Right forelimb (tissue), 1 donor: Measurements from ENCODE around the gene DYRK1B.
"Not testable (repeated sequence)": the region's sequence is repeated elsewhere in the genome, so short reads cannot be mapped to it uniquely, and the experiment has no call there.

Experiments
- DNase-seq: peaks from one replicate; pipeline ENCODE4 v3.0.0-alpha.2; 2018

DYRK1B gene

DNA sequence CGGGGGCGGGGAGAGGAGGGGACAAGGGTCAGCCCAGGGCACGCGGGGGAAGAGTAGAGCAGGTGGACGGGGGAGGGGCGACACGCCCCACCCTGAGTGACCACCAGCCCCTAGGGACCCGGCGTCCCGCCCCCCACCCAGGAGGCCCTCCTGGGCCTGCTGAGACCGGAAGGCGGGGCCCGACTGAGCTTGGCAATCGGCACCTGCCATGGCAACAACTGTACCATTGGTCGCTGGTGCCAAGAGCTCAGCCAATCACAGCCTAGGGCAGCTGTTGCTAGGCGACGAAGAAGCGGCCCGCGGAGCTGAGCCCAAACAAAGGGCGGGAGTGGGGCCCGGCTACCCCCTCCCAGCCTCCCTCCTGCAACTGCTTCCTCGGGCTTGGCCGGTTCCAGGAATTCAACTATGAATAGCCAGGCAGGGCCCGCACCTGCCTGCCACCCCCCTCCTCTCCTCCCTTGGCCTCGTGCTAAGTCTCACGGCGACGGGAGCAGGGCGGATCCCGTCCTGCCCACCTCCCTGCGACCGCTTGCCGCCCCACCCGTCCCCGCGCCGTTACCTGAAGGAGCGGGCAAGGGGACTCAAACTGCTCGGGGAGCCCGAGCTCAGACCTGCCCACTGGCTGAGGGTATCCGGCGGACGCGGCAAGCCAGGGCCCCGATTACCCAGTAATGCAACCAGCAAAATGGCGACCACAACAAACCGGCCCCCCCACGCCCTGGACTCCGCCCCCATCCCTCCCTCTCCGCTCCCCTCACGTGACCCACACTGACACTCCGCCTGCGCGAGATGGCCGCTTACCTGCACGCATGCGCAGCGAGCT is at the start of gene DYRK1B:
DYRK1B (minus strand) TSS at position 699 of the 823 bp plus-strand sequence. CDS start 2,295 bp downstream, outside the sequence.
- peak; percentile 99 for DNase-seq

- not testable (repeated sequence) for DNase-seq
These were observed 48.7 kb upstream of the DYRK1B start for GRCh38 chr19:39882645-39883044.

DNA sequence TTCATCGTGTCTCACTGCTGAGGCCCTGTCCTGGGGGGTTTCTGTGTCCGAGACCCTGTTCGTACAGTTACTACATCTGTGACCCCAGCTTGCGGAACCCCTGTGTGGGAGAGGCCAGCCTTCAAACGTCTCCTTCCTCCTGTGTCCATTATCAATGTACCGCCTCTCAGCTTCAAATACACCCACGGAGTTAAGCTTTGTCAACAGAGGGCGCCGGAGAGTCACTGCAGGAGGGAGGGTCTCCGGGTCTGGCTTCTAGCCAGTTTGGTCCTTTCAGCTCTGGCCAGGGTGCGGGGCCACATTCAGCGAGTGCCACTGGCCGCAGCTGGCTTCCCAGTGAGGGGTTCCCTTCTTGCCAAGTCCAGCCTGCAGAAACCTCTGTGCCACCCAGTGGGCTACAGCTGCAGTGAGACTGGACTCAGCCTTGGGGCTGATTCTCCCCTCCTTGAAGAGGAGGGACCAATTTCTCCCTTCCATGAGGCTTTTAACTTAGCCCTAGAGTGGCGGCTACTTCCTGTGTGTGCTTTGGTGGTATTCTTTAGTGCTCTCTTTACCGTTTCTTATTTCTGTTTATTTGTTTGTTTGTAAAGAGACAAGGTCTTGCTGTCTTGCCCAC is 47.6 kb upstream of the DYRK1B start:
- DNase-seq: not testable (repeated sequence)

GRCh38 chr19:39880241-39880640 is 46.3 kb upstream of the DYRK1B start:
- DNase-seq: not testable (repeated sequence)

GRCh38 chr19:39879796-39880195 is 45.8 kb upstream of the DYRK1B start:
- DNase-seq: not testable (repeated sequence)

DNA sequence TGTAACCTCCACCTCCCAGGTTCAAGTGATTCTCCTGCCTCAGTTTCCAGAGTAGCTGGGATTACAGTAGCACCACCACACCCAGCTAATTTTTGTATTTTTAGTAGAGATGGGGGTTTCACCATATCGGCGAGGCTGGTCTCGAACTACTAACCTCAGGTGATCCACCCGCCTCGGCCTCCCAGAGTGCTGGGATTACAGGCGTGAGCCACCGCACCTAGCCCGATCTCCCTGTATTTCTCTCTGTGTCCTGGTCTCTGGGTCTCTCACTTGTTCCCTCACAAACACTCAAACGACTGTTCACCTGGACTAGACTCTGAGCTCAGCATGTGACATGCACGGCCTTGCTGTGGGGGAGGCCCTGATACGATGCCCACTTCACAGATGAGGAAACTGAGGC is 44.9 kb upstream of the DYRK1B start:
- DNase-seq: not testable (repeated sequence)

- DNase-seq: no peak
These were observed 44.4 kb upstream of the DYRK1B start for GRCh38 chr19:39878398-39878797.

- not testable (repeated sequence) for DNase-seq
These were observed 44.0 kb upstream of the DYRK1B start for GRCh38 chr19:39877982-39878381.

DNA sequence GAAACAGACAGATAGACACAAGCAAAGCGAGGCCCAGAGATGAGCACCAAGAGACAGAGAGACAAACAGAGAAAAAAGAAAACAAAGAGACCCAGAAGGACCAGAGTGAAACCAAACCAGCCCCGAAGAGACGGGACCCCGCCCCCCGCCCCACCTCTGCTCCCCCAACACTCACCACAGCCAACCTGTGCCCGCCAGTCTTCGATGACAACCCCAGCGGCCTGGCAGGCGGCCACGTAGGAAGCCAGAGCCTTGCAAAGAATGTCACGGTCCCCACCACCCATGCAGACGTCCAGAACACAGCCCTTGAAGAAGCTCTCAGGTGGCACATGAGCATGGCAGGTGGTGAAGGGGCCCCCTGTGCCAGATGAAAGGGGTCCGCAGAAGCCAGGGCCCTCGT is 43.5 kb upstream of the DYRK1B start:
- DNase-seq: not testable (repeated sequence)

DNA sequence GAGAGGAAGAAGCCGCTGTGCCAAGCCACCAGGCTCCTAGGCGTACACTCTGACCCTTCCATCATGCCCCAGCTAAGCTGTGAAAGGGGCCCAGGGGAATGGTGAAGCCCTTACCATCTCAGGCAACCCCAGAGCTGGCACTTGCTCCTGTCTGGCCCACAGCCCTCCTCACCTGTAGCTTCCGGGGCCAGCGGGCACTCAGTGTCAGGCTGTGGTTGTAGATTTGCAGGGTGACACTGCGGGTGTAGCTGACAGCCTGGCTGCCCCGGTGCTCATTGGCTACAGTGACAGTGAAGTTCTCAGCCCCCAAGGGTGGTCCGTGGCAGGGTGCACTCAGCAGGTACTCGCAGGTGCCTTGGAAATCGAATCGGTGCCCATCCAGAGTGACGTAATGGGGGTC is 42.5 kb upstream of the DYRK1B start:
- DNase-seq: not testable (repeated sequence)

GRCh38 chr19:39875401-39875864 is 41.5 kb upstream of the DYRK1B start:
- not testable (repeated sequence) for DNase-seq

GRCh38 chr19:39874404-39874803 is 40.4 kb upstream of the DYRK1B start:
- no peak for DNase-seq

GRCh38 chr19:39873385-39873784 is 39.4 kb upstream of the DYRK1B start:
- DNase-seq: no peak

DNA sequence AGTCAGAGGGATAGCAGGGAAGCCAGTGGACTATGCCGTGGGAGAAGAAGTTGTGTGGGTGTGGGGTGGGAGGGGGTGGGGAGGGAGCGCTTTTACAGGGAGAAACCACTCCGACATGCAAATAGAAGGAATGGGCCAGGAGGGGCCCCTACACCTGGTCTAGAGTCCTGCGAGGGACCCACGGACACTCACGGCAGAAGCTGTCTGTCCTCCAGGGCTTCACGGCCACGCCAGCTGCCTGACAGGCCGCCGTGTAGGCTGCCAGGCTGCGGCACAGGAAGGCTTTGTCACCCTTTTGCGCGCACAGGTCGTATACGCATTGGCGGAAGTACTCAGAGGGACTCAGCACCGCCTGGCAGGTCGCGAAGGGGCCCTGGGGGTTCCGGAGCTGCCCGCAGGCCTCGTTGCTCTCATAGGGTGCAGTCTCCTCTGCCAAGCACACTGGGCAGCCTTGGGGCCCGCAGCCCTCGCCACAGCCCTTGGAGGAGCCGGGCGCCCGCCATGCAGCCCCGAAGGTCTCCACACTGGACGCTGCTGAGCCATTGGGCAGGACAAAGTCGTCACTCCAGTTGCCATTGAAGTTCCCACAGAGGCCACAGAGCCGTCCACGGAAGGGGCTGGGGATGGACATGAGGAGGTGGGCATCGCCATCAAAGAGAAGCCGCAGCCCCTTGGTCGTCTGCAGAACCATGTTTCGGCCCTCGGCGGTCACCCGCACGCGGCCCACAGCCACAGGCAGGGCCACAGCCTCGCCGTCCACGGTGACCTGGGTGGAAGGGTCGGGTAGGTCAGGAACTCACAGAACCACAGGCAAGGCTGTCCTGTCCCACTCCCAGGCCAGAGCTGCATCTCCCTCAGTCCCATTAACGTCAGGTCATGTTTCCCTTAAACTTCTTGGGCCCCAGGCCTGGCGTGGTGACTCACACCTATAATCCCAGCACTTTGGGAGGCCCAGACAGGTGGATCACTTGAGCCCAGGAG is 38.2 kb upstream of the DYRK1B start:
- DNase-seq: no peak

GRCh38 chr19:39871362-39871761 is 37.4 kb upstream of the DYRK1B start:
- no peak for DNase-seq

DNA sequence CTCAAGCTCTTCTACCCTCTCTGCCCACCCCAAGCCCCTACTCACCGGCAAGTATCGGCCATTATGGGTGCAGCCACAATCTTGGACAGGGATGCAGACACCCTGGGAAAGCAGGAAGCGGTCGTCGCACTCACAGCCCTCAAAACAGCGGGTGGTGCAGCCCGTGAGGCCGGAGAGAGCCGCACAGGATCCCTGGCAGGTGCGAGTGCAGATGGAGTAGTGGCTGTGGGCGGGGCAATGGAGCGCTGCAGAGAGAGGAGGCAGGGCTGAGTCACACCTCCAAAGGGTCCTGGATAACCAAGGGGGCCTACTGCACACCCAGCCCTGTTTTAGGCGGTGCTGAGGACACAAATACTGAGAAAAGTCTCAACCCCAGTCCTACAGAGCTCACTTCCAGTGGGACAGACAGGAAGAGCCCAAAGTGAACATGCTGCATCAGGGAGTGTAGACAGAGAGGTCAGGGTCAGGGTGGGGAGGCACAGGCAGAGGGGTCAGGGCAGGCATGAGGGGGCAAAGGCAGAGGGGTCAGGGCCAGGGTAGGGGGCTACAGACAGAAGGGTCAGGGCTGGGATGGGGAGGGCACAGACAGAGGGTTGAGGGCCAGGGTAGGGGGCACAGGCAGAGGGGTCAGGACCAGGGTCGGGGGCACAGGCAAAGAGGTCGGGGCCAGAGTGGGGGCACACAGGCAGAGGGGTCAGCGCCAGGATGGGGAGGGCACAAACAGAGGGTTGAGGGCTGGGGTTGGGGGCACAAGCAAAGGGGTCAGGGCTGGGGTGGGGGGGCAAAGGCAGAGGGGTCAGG is 36.4 kb upstream of the DYRK1B start:
- no peak for DNase-seq

DNA sequence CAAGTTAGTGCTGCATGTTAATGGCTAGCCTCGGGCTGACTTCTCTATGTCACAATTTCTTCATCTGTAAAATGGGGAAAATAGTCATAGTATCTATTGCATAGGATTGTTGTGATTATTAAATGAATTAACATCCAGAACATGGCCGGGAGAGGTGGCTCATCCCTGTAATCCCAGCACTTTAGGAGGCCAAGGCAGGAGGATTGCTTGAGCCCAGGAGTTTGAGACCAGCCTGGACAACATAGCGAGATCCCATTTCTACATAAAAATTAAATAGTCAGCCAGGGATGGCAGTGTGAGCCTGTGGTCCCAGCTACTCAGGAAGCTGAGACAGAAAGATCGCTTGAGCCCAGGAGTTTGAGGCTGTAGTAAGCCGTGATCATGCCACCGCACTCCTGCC is 34.0 kb upstream of the DYRK1B start:
- DNase-seq: no peak

DNA sequence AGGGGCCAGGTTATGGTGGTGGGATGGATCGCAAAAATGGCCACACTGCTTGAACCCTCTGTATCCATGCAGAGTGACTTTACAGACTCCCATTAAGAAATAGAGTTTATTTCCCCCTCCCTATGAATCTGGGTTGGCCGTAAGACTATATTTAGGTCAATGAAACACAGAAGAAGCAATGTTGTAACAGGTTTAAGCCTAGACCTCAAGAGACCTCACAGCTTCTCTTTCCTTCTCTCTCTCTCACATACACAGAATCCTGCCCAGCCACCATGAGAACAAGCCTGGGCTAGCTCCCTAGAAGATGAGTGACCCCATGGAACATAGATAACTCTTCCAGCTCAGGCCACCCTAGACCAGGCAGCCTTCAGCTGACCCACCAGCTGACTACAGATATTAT is 33.2 kb upstream of the DYRK1B start:
- DNase-seq: no peak

- no peak for DNase-seq
These were observed 32.0 kb upstream of the DYRK1B start for GRCh38 chr19:39865953-39866352.

DNA sequence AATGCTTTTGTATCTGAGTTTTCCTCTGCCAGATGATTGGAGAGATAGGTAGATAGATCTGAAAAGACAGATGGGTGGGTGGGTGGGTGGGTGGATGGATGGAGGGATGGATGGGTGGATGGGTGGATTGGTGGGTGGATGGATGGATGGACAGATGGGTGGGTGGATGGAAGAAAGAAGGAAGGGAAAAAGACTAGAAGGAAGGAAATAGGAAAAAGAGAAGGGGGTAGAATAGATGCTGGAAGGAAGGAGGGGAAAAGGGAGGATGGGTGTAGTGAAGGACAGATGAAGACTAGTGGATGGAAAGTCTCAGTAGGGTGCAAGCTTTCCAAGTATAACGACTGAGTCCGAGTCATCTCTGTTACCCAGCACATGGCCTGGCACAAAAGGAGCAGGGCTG is 31.2 kb upstream of the DYRK1B start:
- no peak for DNase-seq

DNA sequence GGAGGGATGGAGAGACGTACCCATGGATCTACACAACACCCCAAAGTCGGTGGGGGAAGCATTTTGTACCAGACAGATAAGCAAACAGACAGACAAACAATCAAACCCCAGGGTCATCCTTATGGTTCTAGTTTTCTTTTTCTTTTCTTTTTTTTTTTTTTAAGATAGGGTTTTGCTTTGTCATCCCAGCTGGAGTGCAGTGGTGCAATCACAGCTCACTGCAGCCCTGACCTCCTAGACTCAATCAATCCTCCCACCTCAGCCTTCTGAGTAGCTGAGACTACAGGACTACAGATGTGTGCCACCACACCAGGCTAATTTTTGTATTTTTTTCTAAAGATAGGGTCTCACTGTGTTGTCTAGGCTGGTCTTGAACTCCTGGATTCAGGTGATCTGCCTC is 30.2 kb upstream of the DYRK1B start:
- DNase-seq: no peak

DNA sequence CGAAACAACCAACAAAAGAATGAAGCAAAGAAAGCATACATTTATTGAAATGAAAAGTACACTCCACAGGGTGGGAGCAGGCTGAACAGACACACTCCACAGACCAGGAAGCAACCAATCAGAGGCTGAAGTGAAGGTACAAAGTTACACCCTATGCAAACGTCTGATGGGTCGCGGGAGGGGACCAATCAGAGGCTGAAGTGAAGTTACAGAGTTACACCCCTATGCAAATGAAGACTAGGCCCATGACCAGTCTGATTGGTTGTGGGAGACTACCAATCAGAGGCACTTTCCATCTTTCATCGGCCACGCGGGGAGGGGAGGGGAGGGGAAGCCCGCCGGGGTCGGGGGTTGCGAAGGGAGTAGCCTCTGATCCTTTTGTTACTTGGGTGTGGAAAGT is 24.6 kb upstream of the DYRK1B start:
- DNase-seq: no peak
